Neuronal stem cell (in vitro differentiated cells): ENCODE results near the gene NOC4L.

ENCODE experiments used
- DNase-seq: peaks from one replicate; pipeline ENCODE4 v3.0.0-alpha.2; 2013; ENCODE audit warnings: low spot score
- H2AFZ ChIP-seq: one replicate; pipeline ENCODE4 v1.6.1; 2013; ENCODE audit warnings: mild to moderate bottlenecking, low read length, inconsistent platforms
- H2AK5ac ChIP-seq: 2 replicates; pipeline ENCODE4 v1.6.1; 2013; ENCODE audit warnings: low read depth, mild to moderate bottlenecking, inconsistent platforms, low read length, moderate library complexity, mixed read lengths
- H2BK120ac ChIP-seq: 2 replicates; pipeline ENCODE4 v1.6.1; 2013; ENCODE audit warnings: low read depth, mild to moderate bottlenecking, inconsistent platforms, low read length, moderate library complexity, mixed read lengths
- H2BK12ac ChIP-seq: one replicate; pipeline ENCODE4 v1.6.1; 2013; ENCODE audit warnings: low read length, inconsistent platforms
- H2BK15ac ChIP-seq: 2 replicates; pipeline ENCODE4 v1.6.1; 2013; ENCODE audit warnings: mild to moderate bottlenecking, low read length, inconsistent platforms, mixed read lengths
- H2BK5ac ChIP-seq: one replicate; pipeline ENCODE4 v1.6.1; 2013; ENCODE audit warnings: inconsistent platforms, mild to moderate bottlenecking, low read length, moderate library complexity
- H3K14ac ChIP-seq: one replicate; pipeline ENCODE4 v1.6.1; 2013; ENCODE audit warnings: low read length, inconsistent platforms
- H3K18ac ChIP-seq: 2 replicates; pipeline ENCODE4 v1.6.1; 2013; ENCODE audit warnings: low read length, inconsistent platforms
- H3K23ac ChIP-seq: 2 replicates; pipeline ENCODE4 v1.6.1; 2013; ENCODE audit warnings: low read depth, mild to moderate bottlenecking, mixed read lengths, low read length, inconsistent platforms; ENCODE audit not compliant: poor library complexity
- H3K27ac ChIP-seq: replicated peaks from 3 replicates; pipeline ENCODE4 v1.5.1; 2013; ENCODE audit warnings: low read length, inconsistent platforms
- H3K27me3 ChIP-seq, 3 experiments: 2 replicates each; pipeline ENCODE4 v1.6.1; 2013; ENCODE audit warnings: low read length in 3 of 3, mild to moderate bottlenecking in 2 of 3, inconsistent platforms in 1 of 3, low read depth in 1 of 3, mixed read lengths in 1 of 3, moderate library complexity in 1 of 3; ENCODE audit not compliant: control insufficient read depth in 3 of 3, insufficient read depth in 3 of 3
- H3K36me3 ChIP-seq, 2 donors: replicated peaks in 1 of 2; 2 replicates each; pipeline ENCODE4 v1.6.1; 2013; ENCODE audit warnings: low read length in 2 of 2; ENCODE audit not compliant: control insufficient read depth in 2 of 2, insufficient read depth in 2 of 2
- H3K4ac ChIP-seq: 2 replicates; pipeline ENCODE4 v1.6.1; 2013; ENCODE audit warnings: inconsistent platforms, mild to moderate bottlenecking, low read length, moderate library complexity
- H3K4me1 ChIP-seq, 2 donors: 1 replicate in 1 of 2; 2 replicates in 1 of 2; pipeline ENCODE4 v1.6.1; 2013; ENCODE audit warnings: low read length in 2 of 2, low read depth in 1 of 2; ENCODE audit not compliant: control insufficient read depth in 2 of 2, insufficient read depth in 1 of 2
- H3K4me2 ChIP-seq: one replicate; pipeline ENCODE4 v1.6.1; 2013; ENCODE audit warnings: mild to moderate bottlenecking, low read length, inconsistent platforms; ENCODE audit not compliant: insufficient read depth, poor library complexity, severe bottlenecking
- H3K4me3 ChIP-seq, 2 donors: 2 replicates each; pipeline ENCODE4 v1.5.1; 2013; ENCODE audit warnings: low read length in 2 of 2, mild to moderate bottlenecking in 2 of 2, inconsistent platforms in 1 of 2, moderate library complexity in 1 of 2
- H3K79me1 ChIP-seq: one replicate; pipeline ENCODE4 v1.6.1; 2013; ENCODE audit warnings: low read depth, mild to moderate bottlenecking, inconsistent platforms, low read length, moderate library complexity
- H3K9ac ChIP-seq: one replicate; pipeline ENCODE4 v1.6.1; 2013; ENCODE audit warnings: mild to moderate bottlenecking, low read depth, low read length, inconsistent platforms; ENCODE audit not compliant: poor library complexity
- H3K9me3 ChIP-seq, 2 donors: replicated peaks in 1 of 2; 2 replicates each; pipeline versions ENCODE3 to v1.6.1; 2013; ENCODE audit warnings: low read length in 2 of 2, mild to moderate bottlenecking in 2 of 2, inconsistent platforms in 1 of 2, low read depth in 1 of 2, mixed read lengths in 1 of 2, moderate library complexity in 1 of 2; ENCODE audit not compliant: control insufficient read depth in 2 of 2, insufficient read depth in 1 of 2
- H4K8ac ChIP-seq: one replicate; pipeline ENCODE4 v1.6.1; 2013; ENCODE audit warnings: low read depth, mild to moderate bottlenecking, inconsistent platforms, low read length, moderate library complexity
- H4K91ac ChIP-seq: one replicate; pipeline ENCODE4 v1.6.1; 2013; ENCODE audit warnings: low read length, low read depth, mild to moderate bottlenecking, inconsistent platforms; ENCODE audit not compliant: poor library complexity
- WGBS, 2 donors: extraction: QIAGEN DNeasy Blood & Tissue Kit; methylation state at CpG; one replicate each; pipeline ENCODE4 v1.1.7; 2013; ENCODE audit warnings: missing lambda C conversion rate in 2 of 2, mixed read lengths in 1 of 2; ENCODE audit not compliant: insufficient read length in 2 of 2, insufficient replicate concordance in 1 of 2; ENCODE audit errors: extremely low coverage in 2 of 2; 5-methylcytosine and 5-hydroxymethylcytosine counted together

NOC4L gene

GRCh38 chr12:132152411-132152821 is 8.2 kb downstream of the NOC4L start:
- H3K23ac ChIP-seq, result no peak overlapping the region

GRCh38 chr12:132152953-132153352 is 8.7 kb downstream of the NOC4L start:
- no peak overlapping the region for H3K4ac ChIP-seq
- DNase-seq, result no peak
- no peak overlapping the region for H2BK120ac ChIP-seq
- no peak overlapping the region for H4K8ac ChIP-seq
- no peak overlapping the region for H3K23ac ChIP-seq
- peaks cover 24 to 38% of the 10 kb centered on the region in 2 donors for H3K36me3 ChIP-seq
- no peak overlapping the region for H2BK5ac ChIP-seq
- H3K14ac ChIP-seq, result no peak overlapping the region
- H4K91ac ChIP-seq, result no peak overlapping the region
- H2BK12ac ChIP-seq, result no peak overlapping the region
- no peaks in the 10 kb centered on the region for H3K27me3 ChIP-seq
- H3K4me3 ChIP-seq, result no peak overlapping the region
- H3K9ac ChIP-seq, result no peak overlapping the region
- peaks cover 6 to 14% of the 10 kb centered on the region in 2 donors for H3K4me1 ChIP-seq
- no peak overlapping the region for H3K4me2 ChIP-seq
- H2AK5ac ChIP-seq, result no peak overlapping the region
- no peak overlapping the region for H3K27ac ChIP-seq
- peaks cover 7% of the 10 kb centered on the region for H3K79me1 ChIP-seq
- H2BK15ac ChIP-seq, result no peak overlapping the region
- no peak overlapping the region for H2AFZ ChIP-seq
- H3K18ac ChIP-seq, result no peak overlapping the region
- WGBS, 2 donors, result no CpG with 5 or more reads among the region's 20 CpGs
- H3K9me3 ChIP-seq, result peaks cover 8 to 23% of the 10 kb centered on the region in 2 donors

More at GRCh38 chr12:132152411-132152821, 8.2 kb downstream of the NOC4L start:
- Histone ChIP-seq H4K8ac (no peak overlapping the region), H3K27ac (no peak overlapping the region), H3K4me2 (no peak overlapping the region), H2AFZ (no peak overlapping the region), H3K4me3 (no peak overlapping the region), H2BK15ac (no peak overlapping the region), H2BK120ac (no peak overlapping the region), H2AK5ac (no peak overlapping the region), H3K27me3 (no peaks in the 10 kb centered on the region), H3K79me1 (peaks cover 11% of the 10 kb centered on the region), H3K36me3 (peaks cover 30 to 35% of the 10 kb centered on the region in 2 donors), H3K9ac (no peak overlapping the region), H3K18ac (no peak overlapping the region), H3K4me1 (peaks cover 6 to 14% of the 10 kb centered on the region in 2 donors), H2BK5ac (no peak overlapping the region), H2BK12ac (no peak overlapping the region), H3K4ac (no peak overlapping the region), H4K91ac (no peak overlapping the region), H3K9me3 (peaks cover 8 to 18% of the 10 kb centered on the region in 2 donors), H3K14ac (no peak overlapping the region)
- no CpG with 5 or more reads among the region's 9 CpGs for WGBS, 2 donors
- no peak for DNase-seq

GRCh38 chr12:132153501-132154340 is 9.5 kb downstream of the NOC4L start:
- H2BK120ac ChIP-seq, result no peak overlapping the region
- H3K36me3 ChIP-seq, result peaks cover 20 to 40% of the 10 kb centered on the region in 2 donors
- no peak overlapping the region for H4K8ac ChIP-seq
- H3K79me1 ChIP-seq, result peaks cover 6% of the 10 kb centered on the region
- peak overlapping the region; percentile 30 for H2BK15ac ChIP-seq
- peak overlapping the region; percentile 85 for H3K18ac ChIP-seq
- H3K23ac ChIP-seq, result peak overlapping the region; percentile 43
- no CpG with 5 or more reads among the region's 41 CpGs for WGBS, 2 donors
- H2AK5ac ChIP-seq, result peak overlapping the region; percentile 19
- H3K27me3 ChIP-seq, result no peaks in the 10 kb centered on the region
- H3K14ac ChIP-seq, result no peak overlapping the region
- H3K4me1 ChIP-seq, result peaks cover 6 to 14% of the 10 kb centered on the region in 2 donors
- H3K9me3 ChIP-seq, result peaks cover 8 to 26% of the 10 kb centered on the region in 2 donors
- H2BK12ac ChIP-seq, result no peak overlapping the region
- H2AFZ ChIP-seq, result peak overlapping the region; percentile 74
- no peak overlapping the region for H4K91ac ChIP-seq
- H3K4ac ChIP-seq, result no peak overlapping the region
- DNase-seq, result peak; percentile 75
- peak overlapping the region; percentile 53 for H3K9ac ChIP-seq
- H3K4me2 ChIP-seq, result no peak overlapping the region
- no peak overlapping the region for H2BK5ac ChIP-seq
- H3K4me3 ChIP-seq, result no peak overlapping the region
- H3K27ac ChIP-seq, result no peak overlapping the region

- Histone ChIP-seq H3K27ac (no peak overlapping the region), H2BK15ac (peak overlapping the region; percentile 30), H3K36me3 (peaks cover 20 to 40% of the 10 kb centered on the region in 2 donors), H2BK12ac (no peak overlapping the region), H2BK120ac (no peak overlapping the region), H2BK5ac (peak overlapping the region; percentile 39), H4K8ac (no peak overlapping the region), H3K23ac (peak overlapping the region; percentile 43), H3K9me3 (peaks cover 8 to 26% of the 10 kb centered on the region in 2 donors), H3K4me2 (no peak overlapping the region), H3K27me3 (no peaks in the 10 kb centered on the region), H3K9ac (peak overlapping the region; percentile 53), H4K91ac (peak overlapping the region; percentile 53), H3K14ac (no peak overlapping the region), H2AFZ (peak overlapping the region; percentile 74), H3K4ac (no peak overlapping the region), H3K79me1 (peaks cover 6% of the 10 kb centered on the region), H3K4me1 (peaks cover 6 to 14% of the 10 kb centered on the region in 2 donors), H3K4me3 (no peak overlapping the region), H3K18ac (peak overlapping the region; percentile 85), H2AK5ac (peak overlapping the region; percentile 19)
- WGBS, 2 donors, result no CpG with 5 or more reads among the region's 21 CpGs
- no peak for DNase-seq
Measured at GRCh38 chr12:132154341-132154761, 10.1 kb downstream of the NOC4L start.
